PC-3 (cell line): Measurements from ENCODE around the gene GHRH. TPM values are rescaled to one million over a fixed set of nuclear protein-coding genes. Genes with fewer than 3 reads are reported as not detected.

Experiments
- ATAC-seq: fragments of 200-7000 bp; cut with Tn5 transposase; 2 replicates; pipeline ENCODE4 v1.9.1; 2020; ENCODE audit warnings: mild to moderate bottlenecking, moderate library complexity
- BruUV-seq: library from RNA; stranded (reverse); fragments of 400-500 nt; replicated peaks from 2 replicates; lab custom pipeline; 2021; lab: Mats Ljungman, UMichigan
- CTCF ChIA-PET: fragments of 300-600 bp; sonication (Branson Sonifier 250); formaldehyde crosslinking; loops from one replicate; lab custom pipeline; 2022; ENCODE audit warnings: antibody characterized with exemption; lab: Charles Lee
- POLR2A ChIA-PET: fragments of 300-600 bp; sonication (Branson Sonifier 250); formaldehyde crosslinking; loops from one replicate; lab custom pipeline; 2022; ENCODE audit warnings: antibody characterized with exemption; ENCODE audit not compliant: unreplicated experiment; lab: Charles Lee
- DNase-seq: peaks from one replicate; pipeline ENCODE4 v3.0.0-alpha.2; 2015
- H2AFZ ChIP-seq: fragments of 300-600 bp; sonication (generic); 2 replicates; pipeline ENCODE4 v1.6.0; 2016; ENCODE audit warnings: antibody characterized with exemption, low read length
- H3F3A ChIP-seq: fragments of 300-600 bp; sonication (generic); one replicate; pipeline ENCODE4 v1.6.0; 2017; ENCODE audit warnings: antibody characterized with exemption, low read length, control low read depth, mild to moderate bottlenecking; ENCODE audit not compliant: unreplicated experiment
- H3K27ac ChIP-seq: fragments of 300-600 bp; sonication (generic); 2 replicates; pipeline ENCODE4 v1.5.1; 2016; ENCODE audit warnings: mild to moderate bottlenecking, low read length
- H3K27me3 ChIP-seq: fragments of 300-600 bp; sonication (generic); 2 replicates; pipeline ENCODE4 v1.6.1; 2016; ENCODE audit warnings: low read length, mixed read lengths
- H3K36me3 ChIP-seq: fragments of 300-600 bp; sonication (generic); 2 replicates; pipeline ENCODE4 v1.6.1; 2016; ENCODE audit warnings: low read depth, mixed run types, low read length, mixed read lengths
- H3K4me1 ChIP-seq: fragments of 300-600 bp; sonication (generic); 2 replicates; pipeline ENCODE4 v1.5.1; 2016; ENCODE audit warnings: low read length; ENCODE audit not compliant: insufficient read depth
- H3K4me2 ChIP-seq: fragments of 300-600 bp; sonication (generic); 2 replicates; pipeline ENCODE4 v1.6.0; 2016; ENCODE audit warnings: low read length
- H3K4me3 ChIP-seq: fragments of 300-600 bp; sonication (generic); 2 replicates; pipeline ENCODE4 v1.5.1; 2016; ENCODE audit warnings: mild to moderate bottlenecking, low read length, mixed read lengths
- H3K79me2 ChIP-seq: fragments of 300-600 bp; sonication (generic); 2 replicates; pipeline ENCODE4 v1.6.1; 2017; ENCODE audit warnings: low read length, mixed read lengths
- H3K9ac ChIP-seq: fragments of 300-600 bp; sonication (generic); 2 replicates; pipeline ENCODE4 v1.6.0; 2016; ENCODE audit warnings: mild to moderate bottlenecking, low read length
- H3K9me2 ChIP-seq: fragments of 300-600 bp; sonication (generic); replicated peaks from 2 replicates; pipeline ENCODE4 v1.6.1; 2016; ENCODE audit warnings: mixed run types, low read length, mixed read lengths
- H3K9me3 ChIP-seq: fragments of 300-600 bp; sonication (generic); 2 replicates; pipeline ENCODE4 v1.6.1; 2016; ENCODE audit warnings: low read length, mixed read lengths
- H4K20me1 ChIP-seq: fragments of 300-600 bp; sonication (generic); 2 replicates; pipeline ENCODE4 v1.6.1; 2016; ENCODE audit warnings: low read length, mixed read lengths
- EZH2 ChIP-seq: fragments of 300-600 bp; sonication (generic); IDR thresholded peaks from one replicate; pipeline ENCODE4 v1.6.1; 2017; ENCODE audit warnings: antibody characterized with exemption, mild to moderate bottlenecking, low read length; ENCODE audit not compliant: unreplicated experiment
- EZH2phosphoT487 ChIP-seq: fragments of 300-600 bp; sonication (generic); IDR thresholded peaks from 2 replicates; pipeline ENCODE4 v1.6.1; 2018; ENCODE audit warnings: mild to moderate bottlenecking, antibody characterized with exemption, low read length, borderline replicate concordance
- intact Hi-C: fragments of 100-400 bp; cut with micrococcal nuclease; formaldehyde crosslinking; loops from 2 replicates; pipeline ENCODE4 v1.9.0; 2023
- total RNA-seq: library from RNA; depleted of rRNA; stranded (reverse); fragments of >200 nt; gene quantifications from 2 replicates; pipeline ENCODE4 v1.2.3, GENCODE V29; 2014
- TF ChIP-seq, protein P1 (sequence below): fragments of 300-600 bp; sonication (generic); conservative IDR thresholded peaks from 2 replicates; pipeline ENCODE4 v1.5.1; 2017; ENCODE audit warnings: antibody characterized with exemption, low read depth, mild to moderate bottlenecking, low read length

Gene GHRH
- total RNA-seq, 1 experiment from 2014 or later: not detected

DNA sequence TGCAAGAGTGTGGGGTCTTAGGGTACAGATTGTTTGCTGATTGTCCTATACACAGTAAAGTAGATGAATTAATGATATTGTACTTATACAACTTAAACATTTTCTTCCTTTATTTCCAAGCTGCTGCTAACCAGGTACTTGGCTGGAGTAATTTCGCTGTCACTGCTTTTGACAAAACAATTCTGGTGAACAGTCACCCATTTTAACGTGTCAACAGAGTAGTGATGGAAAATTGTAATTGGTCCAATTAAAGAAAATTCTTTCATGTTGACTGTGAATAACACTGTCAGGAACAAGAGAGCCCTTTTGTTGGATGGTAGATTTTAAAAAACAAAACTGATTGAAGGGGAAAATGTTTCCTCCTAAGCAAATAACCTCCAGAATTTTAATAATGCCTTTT, 55.8 kb downstream of the GHRH start:
- ATAC-seq: no peak
- ChIA-PET CTCF (no interaction called here), POLR2A (no interaction called here)
- peaks cover 13% of the 10 kb centered on the region for H3K4me1 ChIP-seq
- H3K4me2 ChIP-seq: no peak overlapping the region
- no peak for DNase-seq
- H3K9me2 ChIP-seq: no peaks in the 10 kb centered on the region
- no TSS peak for BruUV-seq
- H3K27ac ChIP-seq: no peak overlapping the region
- H3K9ac ChIP-seq: no peak overlapping the region
- peaks cover 9% of the 10 kb centered on the region for H3F3A ChIP-seq
- peaks cover 12% of the 10 kb centered on the region; the same call in 1 of the 2 replicates for H4K20me1 ChIP-seq
- intact Hi-C loops: no loop called here
- H3K79me2 ChIP-seq: peaks cover 14% of the 10 kb centered on the region; the same call in 1 of the 2 replicates
- no peaks in the 10 kb centered on the region for H3K9me3 ChIP-seq
- TF ChIP-seq EZH2phosphoT487 (no peak), EZH2 (no peak)
- TF ChIP-seq, protein P1, sequence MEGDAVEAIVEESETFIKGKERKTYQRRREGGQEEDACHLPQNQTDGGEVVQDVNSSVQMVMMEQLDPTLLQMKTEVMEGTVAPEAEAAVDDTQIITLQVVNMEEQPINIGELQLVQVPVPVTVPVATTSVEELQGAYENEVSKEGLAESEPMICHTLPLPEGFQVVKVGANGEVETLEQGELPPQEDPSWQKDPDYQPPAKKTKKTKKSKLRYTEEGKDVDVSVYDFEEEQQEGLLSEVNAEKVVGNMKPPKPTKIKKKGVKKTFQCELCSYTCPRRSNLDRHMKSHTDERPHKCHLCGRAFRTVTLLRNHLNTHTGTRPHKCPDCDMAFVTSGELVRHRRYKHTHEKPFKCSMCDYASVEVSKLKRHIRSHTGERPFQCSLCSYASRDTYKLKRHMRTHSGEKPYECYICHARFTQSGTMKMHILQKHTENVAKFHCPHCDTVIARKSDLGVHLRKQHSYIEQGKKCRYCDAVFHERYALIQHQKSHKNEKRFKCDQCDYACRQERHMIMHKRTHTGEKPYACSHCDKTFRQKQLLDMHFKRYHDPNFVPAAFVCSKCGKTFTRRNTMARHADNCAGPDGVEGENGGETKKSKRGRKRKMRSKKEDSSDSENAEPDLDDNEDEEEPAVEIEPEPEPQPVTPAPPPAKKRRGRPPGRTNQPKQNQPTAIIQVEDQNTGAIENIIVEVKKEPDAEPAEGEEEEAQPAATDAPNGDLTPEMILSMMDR: no peak
- peaks cover 72% of the 10 kb centered on the region for H3K36me3 ChIP-seq
- no peaks in the 10 kb centered on the region for H3K27me3 ChIP-seq
- H3K4me3 ChIP-seq: no peak overlapping the region
- H2AFZ ChIP-seq: no peak overlapping the region

DNA sequence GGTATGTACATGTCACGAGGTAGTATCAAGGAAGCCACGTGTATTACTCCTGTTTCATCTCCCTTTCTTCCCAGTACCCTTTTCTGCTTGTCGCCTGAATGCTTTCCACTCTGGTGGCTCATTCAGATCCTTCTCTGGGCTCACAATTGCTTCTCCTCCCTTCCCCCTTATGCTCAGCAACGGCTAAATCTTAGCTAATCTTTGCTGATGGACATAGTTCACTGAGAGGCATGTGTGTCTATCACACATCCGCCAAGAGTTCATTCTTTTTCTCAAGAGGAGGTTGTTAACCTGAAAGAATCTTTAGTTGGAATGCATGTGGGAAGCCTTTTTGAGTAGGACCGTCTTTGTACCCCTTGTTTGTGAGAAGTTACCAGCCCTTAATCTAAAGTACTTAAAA, 56.5 kb downstream of the GHRH start:
- TF ChIP-seq, protein P1: no peak
- TF ChIP-seq EZH2phosphoT487 (no peak), EZH2 (no peak)
- Histone ChIP-seq H3K27me3 (no peaks in the 10 kb centered on the region), H3K4me3 (no peak overlapping the region), H3K4me1 (peaks cover 16% of the 10 kb centered on the region), H3K9me3 (no peaks in the 10 kb centered on the region), H3K27ac (no peak overlapping the region), H2AFZ (no peak overlapping the region), H3K9me2 (no peaks in the 10 kb centered on the region), H3F3A (peaks cover 9% of the 10 kb centered on the region), H3K79me2 (peaks cover 19% of the 10 kb centered on the region; the same call in 1 of the 2 replicates), H3K36me3 (peaks cover 79% of the 10 kb centered on the region), H3K4me2 (no peak overlapping the region), H3K9ac (no peak overlapping the region), H4K20me1 (peaks cover 12% of the 10 kb centered on the region; the same call in 1 of the 2 replicates)
- CTCF ChIA-PET: interaction anchor here (0.5 kb wide), 1 partner anchor 26 kb away, joined by 5 read pairs; no protein-coding TSS in a partner anchor
- intact Hi-C loops: no loop called here
- ATAC-seq (no peak), DNase-seq (no peak)
- no TSS peak for BruUV-seq
- POLR2A ChIA-PET: no interaction called here

DNA sequence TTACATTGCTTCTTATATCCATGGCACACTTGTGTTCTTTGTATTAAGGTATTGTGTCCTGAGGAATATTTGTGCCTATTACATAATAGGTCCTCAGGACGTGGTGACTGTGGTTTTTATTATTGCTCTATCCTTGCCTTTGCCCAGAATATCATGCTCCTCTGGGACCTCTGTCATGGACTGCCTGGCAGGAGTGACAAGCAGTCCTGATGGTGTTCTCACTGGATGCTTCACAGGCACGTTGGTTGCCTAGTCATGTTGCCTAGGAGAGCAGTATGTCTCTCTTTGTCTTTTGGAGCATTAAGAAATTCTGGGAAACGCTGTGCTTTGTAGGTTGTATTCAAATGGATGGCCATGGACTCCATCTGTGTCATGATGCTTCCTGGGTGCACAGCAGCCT, 57.6 kb downstream of the GHRH start:
- Histone ChIP-seq H3F3A (peaks cover 9% of the 10 kb centered on the region), H3K27me3 (no peaks in the 10 kb centered on the region), H3K79me2 (peaks cover 24% of the 10 kb centered on the region; the same call in 1 of the 2 replicates), H4K20me1 (peaks cover 12% of the 10 kb centered on the region; the same call in 1 of the 2 replicates), H3K36me3 (peaks cover 82% of the 10 kb centered on the region), H3K4me2 (no peak overlapping the region), H3K9me3 (no peaks in the 10 kb centered on the region), H3K4me1 (peaks cover 16% of the 10 kb centered on the region), H3K27ac (no peak overlapping the region), H3K4me3 (no peak overlapping the region), H3K9me2 (no peaks in the 10 kb centered on the region), H2AFZ (no peak overlapping the region), H3K9ac (no peak overlapping the region)
- POLR2A ChIA-PET: no interaction called here
- no peak for ATAC-seq
- BruUV-seq: no TSS peak
- DNase-seq: no peak
- intact Hi-C loops: no loop called here
- CTCF ChIA-PET: no interaction called here
- TF ChIP-seq EZH2: no peak
- no peak for TF ChIP-seq EZH2phosphoT487
- TF ChIP-seq, protein P1: no peak
